COR-L47 (cell line): ENCODE results near the gene CBLN1.
"Not testable (repeated sequence)": the region's sequence is repeated elsewhere in the genome, so short reads cannot be mapped to it uniquely, and the experiment has no call there.

Source experiments
- DNase-seq: peaks from one replicate; lab custom pipeline; 2025; lab: John Stamatoyannopoulos, UW

Gene CBLN1

DNA sequence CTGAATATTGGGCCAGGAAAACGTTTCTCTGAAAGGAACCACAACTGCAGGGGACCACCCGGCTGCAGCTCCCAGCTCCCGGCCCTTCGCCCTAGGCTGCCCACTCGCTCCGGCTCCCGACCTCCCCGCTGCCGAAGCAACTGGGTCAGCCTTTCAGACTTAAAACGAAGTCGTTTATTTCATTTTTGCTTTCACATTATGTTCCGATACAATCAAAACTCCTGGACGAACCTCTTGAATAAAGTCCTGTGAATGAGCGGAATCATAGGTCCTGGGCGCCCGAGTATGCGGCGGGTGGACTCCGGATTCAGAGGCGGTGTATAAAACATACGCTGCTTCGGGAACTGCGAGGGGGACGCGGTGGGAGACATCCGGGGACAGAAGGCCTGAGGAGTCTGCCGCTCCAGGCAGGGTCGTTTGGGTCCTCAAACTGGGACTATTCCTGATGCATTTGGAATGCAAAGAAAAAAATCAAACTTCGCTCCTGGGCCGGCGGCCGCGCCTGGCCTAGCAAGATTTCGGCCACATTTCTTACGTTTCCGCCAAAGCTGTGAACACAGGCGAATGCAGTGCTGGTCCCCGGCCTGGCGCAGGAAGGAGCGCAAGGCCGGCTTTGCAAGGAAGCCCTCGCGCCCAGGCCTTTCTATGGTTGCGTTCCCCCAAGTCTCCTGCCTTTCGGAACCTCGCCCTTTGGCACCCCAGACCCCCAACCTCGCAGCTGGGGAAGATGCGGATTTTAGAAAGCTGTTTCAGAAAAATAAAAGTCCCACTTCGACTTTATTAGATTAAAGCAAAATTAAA is 3.7 kb downstream of the CBLN1 start:
- DNase-seq, result no peak

GRCh38 chr16:49277386-49277742 is 4.3 kb downstream of the CBLN1 start:
- DNase-seq, result no peak

- DNase-seq, result no peak
These were observed 4.8 kb downstream of the CBLN1 start for GRCh38 chr16:49276646-49277385.

- no peak for DNase-seq
These were observed 5.8 kb downstream of the CBLN1 start for GRCh38 chr16:49275870-49276269.

DNA sequence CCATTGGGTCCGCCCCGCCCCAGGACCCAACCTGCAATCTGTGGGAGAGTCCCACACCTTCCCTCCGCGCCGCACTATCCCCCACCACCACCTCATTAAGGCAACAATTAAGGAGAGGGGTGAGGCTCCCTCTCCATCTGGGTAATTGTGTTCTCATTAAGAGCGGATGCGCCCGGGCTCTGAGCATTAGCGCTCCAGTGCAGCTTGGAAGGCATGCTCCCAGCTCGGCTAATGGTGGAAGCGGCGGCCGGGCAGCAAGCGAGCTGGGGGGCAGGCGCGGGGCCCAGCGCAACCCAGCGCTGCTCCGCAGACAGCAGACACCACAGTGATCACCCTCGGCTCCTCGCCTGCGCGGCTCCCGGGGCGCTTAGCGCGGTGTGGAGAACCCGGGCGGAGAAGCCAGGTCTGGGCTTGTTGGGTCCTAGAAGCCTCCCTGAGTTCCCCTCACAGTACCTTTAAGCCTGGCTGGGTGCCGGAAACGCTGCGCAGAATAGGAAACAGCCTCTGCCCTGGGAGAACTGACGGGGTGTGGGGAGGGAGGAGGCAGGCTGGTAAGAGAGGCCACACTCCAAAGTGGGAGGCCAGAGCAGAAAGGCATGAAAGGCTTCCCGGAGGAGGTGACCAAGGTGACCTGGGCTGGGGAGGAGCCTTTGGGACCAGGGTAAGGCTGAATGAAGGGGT is 6.4 kb downstream of the CBLN1 start:
- DNase-seq, result peak; percentile 16

- DNase-seq, result no peak
These were observed 7.0 kb downstream of the CBLN1 start for GRCh38 chr16:49274591-49274990.

DNA sequence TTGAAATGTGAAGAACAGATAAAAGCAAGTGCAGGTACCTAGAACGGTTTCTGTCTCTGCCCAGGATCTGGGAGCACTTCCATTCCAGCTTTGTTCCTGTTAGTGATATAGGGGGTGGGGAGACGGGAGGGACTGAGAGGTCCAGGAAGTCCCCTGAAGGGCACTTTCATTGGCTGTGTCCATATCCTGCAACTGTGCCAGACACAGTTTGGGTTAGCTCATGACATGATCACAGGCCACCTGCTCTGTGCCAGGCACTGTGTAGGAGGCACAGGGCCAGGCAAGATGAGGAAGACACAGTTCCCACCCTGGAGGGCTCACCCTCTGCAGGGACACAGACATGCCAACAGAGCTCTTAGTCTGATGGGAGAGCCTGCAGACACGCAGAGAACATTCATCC is 7.9 kb downstream of the CBLN1 start:
- DNase-seq, result no peak

GRCh38 chr16:49271363-49271762 is 10.3 kb downstream of the CBLN1 start:
- DNase-seq, result no peak

DNA sequence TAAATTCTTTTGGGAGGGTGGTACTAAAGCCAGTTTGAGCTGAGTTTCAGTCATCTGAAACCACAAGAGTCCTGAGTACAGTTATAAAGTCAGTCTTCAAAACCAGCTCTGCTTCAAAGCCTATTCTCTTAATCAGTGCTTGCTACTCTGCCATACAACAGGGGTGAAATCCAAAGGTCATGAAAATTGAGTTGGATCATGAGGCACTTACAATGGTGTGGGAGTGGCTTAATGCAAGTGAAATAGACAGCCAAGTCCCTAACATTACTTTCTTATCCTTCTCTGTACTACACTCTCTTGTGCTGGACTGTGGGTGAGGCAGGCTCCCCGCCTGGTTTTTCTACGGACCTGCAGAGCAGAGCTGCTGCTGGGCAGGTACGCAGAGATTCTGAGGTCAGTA is 12.4 kb downstream of the CBLN1 start:
- no peak for DNase-seq

DNA sequence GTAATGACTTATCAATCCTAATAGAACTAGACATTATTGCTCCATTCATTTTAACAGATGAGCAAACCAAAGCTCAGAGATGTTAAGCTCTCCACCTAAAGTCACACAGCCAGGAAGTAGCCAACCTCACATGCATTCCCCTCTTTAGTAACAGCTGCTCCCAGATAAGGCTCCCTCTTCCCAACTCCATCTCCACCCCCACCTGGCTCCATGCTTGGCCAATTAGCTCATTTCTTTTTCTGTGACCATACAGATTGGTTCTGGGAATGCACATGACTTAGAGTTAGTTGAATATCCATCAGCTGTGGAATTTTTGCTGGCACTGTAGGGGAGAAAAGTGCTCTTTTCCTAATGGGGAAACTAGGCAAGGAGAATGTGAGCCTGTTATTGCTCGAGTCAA is 13.0 kb downstream of the CBLN1 start:
- DNase-seq, result no peak

DNA sequence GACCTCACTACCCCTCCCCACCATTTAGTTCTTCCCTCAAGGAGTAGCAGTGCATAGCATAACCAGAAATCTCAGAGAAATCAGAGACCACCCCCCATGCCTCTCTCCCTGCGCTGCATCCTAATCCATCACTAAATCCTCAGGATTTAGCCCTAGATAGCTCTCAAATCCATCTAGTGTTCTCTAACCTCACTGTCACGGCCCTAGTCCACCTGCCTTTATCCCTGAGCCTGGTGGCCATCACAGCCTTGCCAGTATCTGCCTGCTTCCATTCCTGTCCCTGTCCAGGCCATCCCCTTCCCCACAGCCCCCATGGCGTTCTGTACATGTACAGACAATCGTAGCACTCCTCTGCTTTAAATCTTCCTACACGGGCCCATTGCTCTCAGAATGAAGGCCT is 19.1 kb downstream of the CBLN1 start:
- no peak for DNase-seq

DNA sequence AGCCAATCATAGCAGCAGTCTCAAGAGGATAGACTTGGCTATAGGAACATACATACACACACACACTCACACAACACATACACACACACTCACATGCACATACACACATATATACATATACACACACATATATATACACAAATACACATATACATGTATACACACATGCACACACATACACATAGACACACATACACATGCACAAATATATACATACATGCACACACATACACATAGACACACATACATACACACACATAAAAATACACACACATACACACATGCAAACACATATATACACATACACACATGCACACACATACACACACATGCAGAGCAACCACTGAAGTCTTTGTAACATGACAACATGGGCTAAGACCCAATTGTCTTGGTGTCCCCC is 19.7 kb downstream of the CBLN1 start:
- DNase-seq, result no peak

GRCh38 chr16:49260956-49261530 is 20.6 kb downstream of the CBLN1 start:
- DNase-seq, result no peak

GRCh38 chr16:49260253-49260652 is 21.4 kb downstream of the CBLN1 start:
- no peak for DNase-seq

GRCh38 chr16:49259330-49259729 is 22.3 kb downstream of the CBLN1 start:
- DNase-seq, result no peak

GRCh38 chr16:49250689-49251088 is 30.9 kb downstream of the CBLN1 start:
- DNase-seq, result no peak

- DNase-seq, result no peak
These were observed 33.4 kb downstream of the CBLN1 start for GRCh38 chr16:49248227-49248626.

DNA sequence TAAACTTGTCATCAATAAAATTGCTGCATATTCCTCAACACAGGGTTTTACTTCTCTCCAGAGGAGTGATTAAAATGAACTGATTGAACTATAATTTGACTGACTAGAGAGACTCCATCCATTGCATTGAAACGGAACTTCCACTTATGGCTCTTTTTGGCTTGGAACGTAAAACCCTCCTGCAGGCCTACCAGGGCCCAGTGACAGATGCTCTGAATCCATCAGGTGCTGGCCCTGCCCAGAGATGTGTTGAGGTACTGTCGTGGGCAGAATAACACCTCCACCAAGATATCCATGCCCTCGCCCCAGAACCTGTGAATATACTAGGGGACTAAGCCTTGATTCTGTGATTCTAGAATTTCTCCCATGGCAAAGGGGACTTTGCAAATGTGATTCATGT is 45.4 kb downstream of the CBLN1 start:
- no peak for DNase-seq

- not testable (repeated sequence) for DNase-seq
These were observed 53.3 kb downstream of the CBLN1 start for GRCh38 chr16:49228335-49228734.
